Measurements from ENCODE around the gene PRIMA1.

- TF ChIP-seq POLR2A (IDR thresholded peaks at IDR 0.05) = no peak
- no peak for TF ChIP-seq CTCF (IDR thresholded peaks at IDR 0.05)
Measured at GRCh38 chr14:93688820-93689219, 99.5 kb downstream of the PRIMA1 start.
